Measurements from ENCODE around the gene LRRC63. TPM values are rescaled to one million over a fixed set of nuclear protein-coding genes. Genes with fewer than 3 reads are reported as not detected.
"Not testable (repeated sequence)": the region's sequence is repeated elsewhere in the genome, so short reads cannot be mapped to it uniquely, and the experiment has no call there.

Gene LRRC63
- total RNA-seq, 1 donor from 2014 or later, result under 0.01 TPM

GRCh38 chr13:46181840-46182490 is 29.8 kb upstream of the LRRC63 start, which contains the start of gene LCP1:
TSS of gene LCP1 (minus strand) at chr13:46182177. CDS start at chr13:46159662, 22,515 bp downstream.
- DNase-seq (ENCODE audit: low read depth in 2 of 2), result no peak

GRCh38 chr13:46182491-46182877 is 29.2 kb upstream of the LRRC63 start:
- DNase-seq (ENCODE audit: low read depth in 2 of 2), result no peak

GRCh38 chr13:46183018-46183946 is 28.4 kb upstream of the LRRC63 start:
- no peak for DNase-seq (ENCODE audit: low read depth in 2 of 2)

GRCh38 chr13:46184277-46184699 is 27.4 kb upstream of the LRRC63 start:
- DNase-seq (ENCODE audit: low read depth in 2 of 2), result peak in 1 of 2 donors; percentile 16

GRCh38 chr13:46185634-46186033 is 26.1 kb upstream of the LRRC63 start:
- DNase-seq (ENCODE audit: low read depth in 2 of 2), result no peak

- DNase-seq (ENCODE audit: low read depth in 2 of 2), result no peak
These were observed 19.3 kb upstream of the LRRC63 start for GRCh38 chr13:46192412-46192811.

- DNase-seq (ENCODE audit: low read depth in 2 of 2), result no peak
These were observed 16.7 kb upstream of the LRRC63 start for GRCh38 chr13:46195016-46195415.

GRCh38 chr13:46197299-46198048 is 14.3 kb upstream of the LRRC63 start:
- no peak for DNase-seq (ENCODE audit: low read depth in 2 of 2)

GRCh38 chr13:46198696-46199193 is 13.0 kb upstream of the LRRC63 start:
- no peak for DNase-seq (ENCODE audit: low read depth in 2 of 2)

GRCh38 chr13:46202188-46202795 is 9.4 kb upstream of the LRRC63 start:
- DNase-seq (ENCODE audit: low read depth in 2 of 2), result no peak

- DNase-seq (ENCODE audit: low read depth in 2 of 2), result no peak
These were observed 8.8 kb upstream of the LRRC63 start for GRCh38 chr13:46202966-46203365.

GRCh38 chr13:46206143-46206542 is 5.6 kb upstream of the LRRC63 start:
- DNase-seq (ENCODE audit: low read depth in 2 of 2), result no peak

- DNase-seq (ENCODE audit: low read depth in 2 of 2), result no peak
These were observed 3.9 kb upstream of the LRRC63 start for GRCh38 chr13:46207828-46208227.

- DNase-seq (ENCODE audit: low read depth in 2 of 2), result no peak
These were observed 1.2 kb upstream of the LRRC63 start for GRCh38 chr13:46210362-46211083.

GRCh38 chr13:46211116-46211482 is 629 bp upstream of the LRRC63 start:
- peak in 1 of 2 donors; percentile 5 for DNase-seq (ENCODE audit: low read depth in 2 of 2)

- DNase-seq (ENCODE audit: low read depth in 2 of 2), result no peak
These were observed 1.5 kb downstream of the LRRC63 start for GRCh38 chr13:46213242-46213641.

- not testable (repeated sequence) for DNase-seq (ENCODE audit: low read depth in 2 of 2)
These were observed 3.0 kb downstream of the LRRC63 start for GRCh38 chr13:46214741-46215140.

- not testable (repeated sequence) for DNase-seq (ENCODE audit: low read depth in 2 of 2)
These were observed 8.5 kb downstream of the LRRC63 start for GRCh38 chr13:46220234-46220633.

GRCh38 chr13:46229251-46229650 is 17.5 kb downstream of the LRRC63 start:
- DNase-seq (ENCODE audit: low read depth in 2 of 2), result no peak

GRCh38 chr13:46232281-46232680 is 20.6 kb downstream of the LRRC63 start:
- peak in 1 of 2 donors; percentile 31 for DNase-seq (ENCODE audit: low read depth in 2 of 2)

- no peak for DNase-seq (ENCODE audit: low read depth in 2 of 2)
These were observed 23.6 kb downstream of the LRRC63 start for GRCh38 chr13:46235286-46235685.
